HG02798 (cell line): Measurements from ENCODE around the gene EPYC.

Experiments used
- ATAC-seq: cut with Tn5 transposase; IDR thresholded peaks from one replicate; pipeline ENCODE4 v1.9.1; 2021; ENCODE audit warnings: mild to moderate bottlenecking; ENCODE audit not compliant: unreplicated experiment, poor library complexity

Gene EPYC

DNA sequence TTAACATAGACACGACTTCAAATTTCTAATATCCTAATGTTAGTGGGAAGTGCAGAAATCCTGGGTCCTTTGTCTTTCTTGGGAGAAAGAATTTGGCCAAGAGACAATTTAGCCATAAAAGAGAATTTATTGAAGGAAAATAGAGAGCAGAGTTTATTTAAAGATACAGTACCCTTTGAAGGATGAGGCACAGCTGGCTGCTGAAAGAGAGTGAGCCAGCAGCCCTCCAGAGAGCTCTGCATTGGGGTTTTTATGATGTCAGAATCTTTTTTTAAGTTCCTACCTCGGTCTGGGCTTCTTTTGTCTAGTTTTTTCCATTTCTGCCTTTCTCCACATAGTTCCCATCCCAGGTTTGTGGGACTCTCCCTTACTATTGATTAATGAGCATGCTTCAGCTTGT lies 87.3 kb downstream of the EPYC start:
- no peak for ATAC-seq

GRCh38 chr12:90916516-90916915 lies 88.3 kb downstream of the EPYC start:
- no peak for ATAC-seq

DNA sequence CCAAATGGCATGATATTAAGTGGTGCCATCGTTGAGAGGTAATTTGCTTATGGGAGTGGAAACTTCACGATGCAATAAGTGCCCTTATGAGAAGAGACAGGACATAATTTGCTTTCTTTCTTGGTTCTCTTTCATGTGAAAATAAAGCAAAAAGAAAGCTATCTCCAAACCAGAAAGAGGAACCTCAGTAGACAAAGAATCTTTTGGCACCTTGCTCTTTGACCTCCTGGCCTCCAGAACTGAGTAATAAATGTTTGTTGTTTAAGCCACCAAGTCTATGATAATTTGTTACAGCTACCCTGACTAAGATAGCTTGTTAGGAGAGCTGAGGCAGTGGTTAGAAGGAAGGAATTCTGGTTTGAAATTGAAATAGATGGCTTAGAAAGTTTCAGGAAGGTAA lies 89.4 kb downstream of the EPYC start:
- no peak for ATAC-seq
